HG02798 (cell line): ENCODE results near the gene UCHL1.
A peak's percentile ranks its signal among the peaks of the same experiment; 100 is the strongest.

Experiments
- ATAC-seq: cut with Tn5 transposase; IDR thresholded peaks from one replicate; pipeline ENCODE4 v1.9.1; 2021; ENCODE audit warnings: mild to moderate bottlenecking; ENCODE audit not compliant: unreplicated experiment, poor library complexity

The UCHL1 gene

DNA sequence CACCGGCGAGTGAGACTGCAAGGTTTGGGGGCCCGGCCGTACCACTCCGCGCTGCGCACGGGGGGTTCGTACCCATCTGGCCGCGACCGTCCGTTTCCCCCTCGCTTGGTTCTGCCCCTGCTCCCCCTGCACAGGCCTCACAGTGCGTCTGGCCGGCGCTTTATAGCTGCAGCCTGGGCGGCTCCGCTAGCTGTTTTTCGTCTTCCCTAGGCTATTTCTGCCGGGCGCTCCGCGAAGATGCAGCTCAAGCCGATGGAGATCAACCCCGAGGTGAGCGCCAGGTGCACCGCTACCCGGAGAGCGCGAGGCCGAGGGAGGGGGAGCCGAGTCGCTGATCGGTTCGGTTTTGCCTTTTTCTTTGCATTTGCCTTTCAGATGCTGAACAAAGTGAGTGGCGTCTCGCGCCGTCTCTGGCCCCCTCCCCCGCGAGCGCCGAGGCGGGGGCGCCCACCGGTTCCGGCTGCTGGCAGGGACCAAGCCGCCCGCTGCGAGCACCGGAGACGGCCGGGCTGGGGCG is at the start of gene UCHL1:
TSS of gene UCHL1 (plus strand) at position 189 of the 517 bp plus-strand sequence. CDS start at position 238, 49 bp downstream.
- ATAC-seq = peak; percentile 71

DNA sequence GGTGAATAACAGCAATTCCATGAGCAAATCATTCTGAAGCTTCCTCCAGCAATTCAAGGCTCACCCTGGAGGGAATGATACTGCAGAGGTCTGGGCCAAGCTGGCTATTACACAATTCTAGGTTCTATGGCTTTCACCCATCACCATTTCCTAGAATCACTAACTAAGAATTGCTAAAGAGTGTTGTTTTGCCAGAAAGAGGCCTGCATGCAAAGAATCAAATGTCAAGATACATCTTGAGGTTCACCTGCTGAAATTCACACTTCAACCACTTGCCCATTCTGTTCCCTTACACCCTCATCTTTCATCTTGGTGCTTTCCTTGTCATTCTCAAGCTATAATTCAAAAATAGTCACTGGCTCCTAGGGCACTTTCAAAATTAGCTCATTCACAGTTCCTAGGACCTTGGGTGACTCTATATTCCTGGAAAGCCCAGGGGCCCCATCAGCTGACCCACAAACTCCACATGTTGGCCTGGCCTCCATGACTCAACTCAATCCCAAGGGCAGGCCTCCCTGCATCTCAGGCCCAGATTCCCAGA is 49.4 kb upstream of the UCHL1 start:
- ATAC-seq = no peak

DNA sequence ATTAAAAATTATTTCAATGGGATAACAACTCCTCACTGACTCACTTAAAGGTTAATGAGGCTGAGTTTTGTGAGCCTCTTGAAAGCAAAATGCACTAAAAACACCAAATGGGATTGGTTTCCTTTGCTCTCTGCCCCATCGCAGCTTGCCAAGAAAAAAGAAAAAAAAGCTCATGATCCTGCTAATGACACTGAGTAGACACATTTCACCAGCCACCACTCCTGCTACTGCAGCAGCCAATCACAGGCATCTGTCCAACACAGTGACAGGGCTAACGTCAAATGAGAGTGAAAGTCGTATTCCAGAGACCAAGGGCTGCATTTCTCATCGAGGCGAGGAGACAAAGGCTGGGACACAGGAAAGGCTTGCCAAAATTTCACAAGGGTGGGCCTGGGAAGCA is 47.5 kb upstream of the UCHL1 start:
- no peak for ATAC-seq

DNA sequence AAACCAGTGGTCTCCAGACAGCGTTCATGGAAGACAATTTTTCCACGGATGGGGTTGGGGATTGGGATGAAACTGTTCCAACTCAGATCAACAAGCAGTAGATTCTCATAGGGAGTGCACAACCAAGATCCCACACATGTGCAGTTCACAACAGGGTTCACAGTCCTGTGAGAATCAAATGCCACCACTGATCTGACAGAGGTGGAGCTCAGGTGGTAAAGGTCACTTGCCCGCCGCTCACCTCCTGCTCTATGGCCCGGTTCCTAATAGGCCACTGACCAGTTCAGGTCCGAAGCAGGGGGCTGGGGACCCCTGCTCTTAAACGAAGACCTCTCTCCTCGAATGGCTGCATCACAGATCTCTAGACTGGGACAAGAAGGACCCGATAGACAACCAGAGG is 46.8 kb upstream of the UCHL1 start:
- ATAC-seq = no peak

DNA sequence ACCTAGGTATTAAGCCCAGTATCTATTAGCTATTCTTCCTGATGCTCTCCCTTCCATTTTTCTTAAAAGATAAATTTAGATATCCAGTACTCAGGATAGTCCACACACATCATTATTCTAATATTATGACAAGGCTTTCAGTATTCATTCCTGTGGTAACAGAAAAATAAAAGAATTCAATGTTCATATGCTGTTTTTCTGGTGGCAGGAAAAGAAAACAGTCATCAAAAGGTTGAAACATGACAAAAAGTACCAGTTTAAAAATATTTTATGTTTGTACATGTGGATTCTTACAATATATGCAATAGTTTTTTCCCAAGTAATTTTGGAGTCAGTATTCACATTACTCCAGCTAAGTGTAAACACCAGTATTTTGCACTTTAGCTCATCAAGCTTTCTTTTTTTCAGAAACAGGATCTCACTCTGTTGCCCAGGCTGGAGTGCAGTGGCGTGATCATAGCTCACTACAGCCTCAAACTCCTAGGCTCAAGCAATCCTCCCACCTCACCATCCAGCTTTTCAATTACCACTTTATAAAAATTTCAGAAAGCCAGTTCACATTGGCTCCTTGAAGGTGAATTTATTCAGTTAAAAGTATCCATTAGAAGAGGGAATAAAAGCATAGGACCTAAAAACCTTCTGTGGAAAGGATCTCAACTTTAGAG is 44.6 kb upstream of the UCHL1 start:
- ATAC-seq = no peak

DNA sequence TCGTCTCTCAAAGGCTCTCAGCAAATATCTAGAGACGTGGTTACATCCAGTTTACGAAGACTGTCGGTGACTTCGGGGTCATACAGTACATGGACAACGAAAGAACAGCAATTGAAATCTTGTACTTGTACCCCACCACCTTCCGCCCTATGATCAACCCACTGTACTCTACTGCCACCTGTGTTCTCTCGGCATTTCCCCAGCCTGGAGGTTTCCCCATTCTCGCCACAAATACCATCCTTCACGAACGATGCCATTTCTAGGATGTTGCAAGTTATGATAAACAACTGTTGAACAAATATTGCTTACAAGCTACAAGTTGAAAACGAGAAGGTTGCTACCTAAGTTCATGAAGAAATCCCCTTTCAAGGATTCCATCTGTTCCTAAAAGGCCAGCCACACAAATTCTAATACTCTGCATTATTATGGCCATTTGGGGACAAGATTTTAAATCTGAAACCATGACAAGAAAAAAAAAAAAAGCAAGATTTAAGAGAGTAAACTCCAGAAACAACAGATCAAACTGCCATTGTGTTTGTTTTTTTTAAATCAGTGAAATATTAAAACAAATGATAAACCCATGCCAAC is 44.0 kb upstream of the UCHL1 start:
- ATAC-seq = peak; percentile 28

DNA sequence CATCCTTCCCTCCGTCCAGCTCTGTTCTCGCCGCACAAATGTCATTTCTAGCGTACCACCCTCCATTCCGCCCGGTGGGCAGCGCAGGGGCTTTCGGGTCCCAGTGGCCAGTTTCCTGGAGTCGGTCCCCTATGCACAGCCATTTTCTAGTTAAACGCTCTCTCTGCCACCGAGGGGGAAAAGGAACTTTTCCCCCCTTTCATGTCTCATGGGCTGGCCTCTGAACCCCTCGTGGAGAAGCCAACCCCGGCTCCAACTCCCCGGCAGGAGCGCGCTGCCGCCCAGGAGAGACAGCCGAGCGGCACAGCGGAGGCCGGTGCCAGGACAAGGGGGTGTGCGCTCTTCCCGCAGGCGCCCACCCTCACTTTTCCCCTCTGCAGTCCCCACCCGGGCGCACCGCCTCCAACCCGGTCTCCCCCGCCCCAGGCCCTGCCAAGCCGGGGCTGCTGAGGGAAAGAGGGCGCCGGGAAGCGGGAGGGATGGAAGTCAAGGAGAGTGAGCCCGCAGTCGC is 43.0 kb upstream of the UCHL1 start:
- ATAC-seq = peak; percentile 4

DNA sequence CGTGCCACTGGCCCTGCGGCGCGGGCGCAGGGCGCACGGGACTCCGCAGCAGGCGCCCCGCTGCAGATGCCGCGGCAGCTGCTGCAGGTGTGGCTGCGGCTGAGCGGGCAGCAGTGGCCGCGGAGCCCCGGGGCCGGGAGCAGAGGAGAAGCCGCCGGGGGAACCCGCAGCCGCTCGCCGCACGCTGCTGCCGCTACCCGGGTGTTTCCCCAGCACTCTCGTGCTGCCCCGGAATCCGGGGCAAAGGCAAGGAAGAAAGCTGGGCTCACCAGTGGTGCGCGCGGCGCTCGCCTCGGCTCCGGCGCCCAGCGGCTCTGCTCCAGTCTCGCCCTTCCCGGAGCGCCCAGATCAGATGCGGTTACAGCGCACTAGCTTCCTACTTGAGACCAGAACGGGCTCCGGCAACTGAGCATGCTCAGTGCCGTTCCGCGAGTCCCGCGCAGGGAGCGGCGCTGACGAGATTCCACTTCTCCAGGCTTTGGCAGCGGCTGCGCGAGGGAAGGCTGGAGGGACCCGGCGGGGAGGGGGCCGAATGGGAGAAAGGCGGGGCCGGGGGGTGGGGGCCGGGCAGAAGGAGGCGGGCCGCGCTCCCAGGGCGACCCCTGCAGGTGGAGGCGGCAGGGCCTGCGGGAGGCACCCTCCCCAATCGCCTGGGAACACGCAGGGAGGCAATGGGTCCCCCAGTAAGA is 42.4 kb upstream of the UCHL1 start, which contains the start of gene APBB2:
TSS of gene APBB2 (minus strand) at position 407 of the 689 bp plus-strand sequence. CDS start 181,288 bp downstream, outside the sequence.
- peak; percentile 58 for ATAC-seq

DNA sequence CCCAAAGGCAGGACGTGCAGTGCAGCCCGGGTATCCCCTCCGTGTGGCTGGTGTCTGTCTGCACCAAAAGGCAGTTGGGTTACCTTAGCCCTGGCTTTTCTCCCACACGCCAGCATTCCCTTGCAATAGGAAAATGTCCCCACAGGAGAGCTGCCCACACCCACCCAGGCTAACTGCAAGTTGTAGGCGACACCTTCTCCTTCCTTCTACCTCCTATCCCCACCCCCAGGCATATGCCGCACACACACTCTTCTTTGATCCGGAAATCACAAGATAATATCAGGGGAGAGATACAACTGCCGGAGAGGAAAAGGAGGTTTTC is 41.9 kb upstream of the UCHL1 start:
- no peak for ATAC-seq

DNA sequence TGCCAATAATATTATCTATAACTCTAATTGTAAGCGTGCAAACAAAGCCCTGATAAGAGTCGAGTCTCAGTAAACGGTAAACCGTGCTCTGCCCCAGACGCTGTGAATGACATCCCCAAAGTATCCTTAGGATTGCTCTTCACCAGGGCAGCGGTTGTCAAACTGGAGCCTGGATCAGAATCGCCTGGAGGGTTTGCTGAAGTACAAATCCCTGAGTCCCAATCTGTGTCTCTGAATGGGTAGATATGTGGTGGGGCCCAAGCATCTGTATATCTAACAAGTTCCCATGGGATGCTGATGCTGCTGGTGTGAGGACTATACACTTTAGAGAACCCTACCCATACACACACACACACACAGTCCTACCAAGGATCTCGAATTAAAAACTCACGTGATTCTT is 41.6 kb upstream of the UCHL1 start:
- no peak for ATAC-seq

DNA sequence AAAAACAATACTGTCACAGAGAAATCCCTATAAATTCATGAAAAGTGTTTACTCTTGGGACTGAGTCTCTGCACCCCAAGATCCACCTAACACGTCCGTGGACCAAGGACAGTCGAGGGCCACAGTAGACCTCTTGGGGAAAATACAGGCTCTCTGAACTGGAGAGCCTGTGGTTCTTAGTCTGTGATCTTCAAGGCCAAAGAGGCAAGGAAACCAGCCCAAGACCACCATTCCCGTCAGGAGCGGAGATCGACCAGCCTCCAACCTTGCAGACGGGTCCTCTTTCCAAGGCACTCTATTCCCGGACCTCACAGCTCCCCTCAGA is 40.8 kb upstream of the UCHL1 start:
- ATAC-seq = no peak

DNA sequence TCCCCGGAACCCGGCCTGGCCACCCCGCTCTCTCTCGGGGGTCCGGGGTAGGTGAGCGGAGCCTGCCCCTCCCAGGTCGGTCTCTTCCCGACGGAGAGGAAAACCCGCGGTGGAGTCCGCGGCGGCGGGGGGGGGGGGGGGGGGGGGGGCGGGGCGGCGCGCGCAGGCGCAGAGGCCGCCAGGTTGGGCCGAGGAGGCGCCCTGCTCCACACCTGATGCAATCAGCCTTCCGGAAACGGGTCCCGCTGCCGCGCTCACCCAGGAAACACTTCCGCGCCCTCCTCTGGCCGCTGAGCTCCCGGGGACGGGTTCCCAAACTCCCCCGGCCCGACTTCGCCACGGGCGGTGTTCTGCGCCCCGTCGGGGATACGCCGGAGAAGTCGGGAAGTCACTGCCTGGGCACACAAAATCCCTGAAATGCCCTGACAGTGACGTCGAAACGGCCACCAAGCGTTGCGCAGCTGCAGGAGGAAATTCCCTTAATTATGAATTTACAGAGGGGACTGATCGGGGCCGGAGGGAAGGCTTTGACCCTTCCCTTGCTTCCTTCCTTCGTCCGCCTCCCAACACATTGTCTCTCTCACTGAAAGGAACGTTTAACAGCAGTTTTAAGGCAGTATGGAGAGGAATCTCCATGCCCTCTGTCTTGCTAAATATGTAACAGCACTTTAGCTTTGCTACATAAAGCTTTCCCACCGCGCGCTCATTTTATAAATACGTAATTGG is 40.3 kb upstream of the UCHL1 start:
- peak; percentile 64 for ATAC-seq

DNA sequence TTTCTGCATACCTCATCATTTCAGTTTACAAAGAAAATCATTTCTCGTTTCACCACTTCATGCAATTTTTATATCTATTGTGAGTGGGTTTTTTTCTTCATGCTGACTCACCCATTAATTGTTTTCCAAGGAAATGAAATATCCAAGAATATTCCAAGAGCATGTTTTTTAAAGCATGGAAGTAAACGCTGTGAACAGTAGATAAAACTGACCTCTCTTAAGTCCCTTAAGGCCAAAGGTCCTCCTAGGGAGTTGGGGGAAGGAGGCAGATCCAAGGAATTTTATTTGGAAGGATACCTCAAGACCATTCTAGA is 39.8 kb upstream of the UCHL1 start:
- ATAC-seq = no peak

DNA sequence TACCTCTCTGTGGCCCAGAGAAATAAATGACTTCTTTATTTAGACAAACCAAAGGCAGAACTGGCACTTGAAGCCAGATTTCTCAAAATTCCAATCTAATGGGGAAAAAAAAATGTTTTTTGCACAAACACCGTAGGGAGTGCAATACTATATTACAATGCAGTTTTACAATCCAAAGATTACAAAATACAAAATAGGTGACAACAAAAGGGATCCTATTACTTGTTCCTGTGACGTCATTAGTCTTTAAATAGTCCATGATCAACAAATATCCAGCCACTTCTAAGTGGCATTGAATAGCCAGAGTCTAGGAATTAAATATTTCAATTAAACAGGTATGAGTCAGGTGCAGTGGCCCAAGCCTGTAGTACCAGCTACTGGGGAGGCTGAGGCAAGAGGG is 39.4 kb upstream of the UCHL1 start:
- ATAC-seq = no peak

DNA sequence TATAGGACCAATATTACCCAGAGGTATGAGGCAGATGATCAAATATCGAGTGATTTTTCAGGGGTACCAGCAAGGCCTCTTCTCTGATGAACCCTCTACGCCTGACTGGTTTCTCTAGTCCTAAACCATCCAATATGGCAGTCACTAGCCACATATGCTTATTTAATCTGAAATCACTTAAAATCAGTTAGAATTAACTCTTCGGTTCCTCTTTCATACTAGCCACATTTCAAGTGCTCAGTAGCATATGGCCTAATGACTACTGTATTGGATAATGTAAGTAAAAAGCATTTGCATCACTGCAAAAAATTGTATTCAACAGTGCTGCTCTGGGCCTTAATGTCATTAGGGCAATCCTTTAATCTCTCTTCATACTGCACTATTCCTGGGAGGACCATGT is 38.0 kb upstream of the UCHL1 start:
- ATAC-seq = no peak

DNA sequence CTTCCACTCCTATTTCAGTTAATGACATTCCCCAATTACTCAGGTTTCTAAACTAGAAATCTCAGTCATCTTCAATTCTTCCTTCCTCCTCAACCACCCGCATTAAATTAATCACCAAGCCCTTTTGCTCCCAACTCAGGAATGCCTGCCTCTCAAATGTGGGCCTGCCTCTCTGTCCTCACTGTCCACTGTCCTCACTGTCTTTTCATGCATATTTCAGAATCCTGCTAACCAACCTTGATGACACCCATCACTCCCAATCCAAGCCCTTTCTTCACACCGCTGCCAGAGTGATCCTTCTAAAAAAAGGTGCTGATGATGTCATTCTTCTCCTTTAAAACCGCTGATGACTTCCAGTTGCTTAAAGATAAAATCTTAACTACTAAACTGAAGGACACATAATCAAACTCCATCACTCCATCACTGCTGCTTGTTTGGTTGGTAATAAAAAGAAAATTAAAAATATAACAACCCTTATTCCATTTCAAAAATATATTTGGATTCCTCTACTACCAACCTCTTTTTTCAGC is 37.2 kb upstream of the UCHL1 start:
- ATAC-seq = no peak

DNA sequence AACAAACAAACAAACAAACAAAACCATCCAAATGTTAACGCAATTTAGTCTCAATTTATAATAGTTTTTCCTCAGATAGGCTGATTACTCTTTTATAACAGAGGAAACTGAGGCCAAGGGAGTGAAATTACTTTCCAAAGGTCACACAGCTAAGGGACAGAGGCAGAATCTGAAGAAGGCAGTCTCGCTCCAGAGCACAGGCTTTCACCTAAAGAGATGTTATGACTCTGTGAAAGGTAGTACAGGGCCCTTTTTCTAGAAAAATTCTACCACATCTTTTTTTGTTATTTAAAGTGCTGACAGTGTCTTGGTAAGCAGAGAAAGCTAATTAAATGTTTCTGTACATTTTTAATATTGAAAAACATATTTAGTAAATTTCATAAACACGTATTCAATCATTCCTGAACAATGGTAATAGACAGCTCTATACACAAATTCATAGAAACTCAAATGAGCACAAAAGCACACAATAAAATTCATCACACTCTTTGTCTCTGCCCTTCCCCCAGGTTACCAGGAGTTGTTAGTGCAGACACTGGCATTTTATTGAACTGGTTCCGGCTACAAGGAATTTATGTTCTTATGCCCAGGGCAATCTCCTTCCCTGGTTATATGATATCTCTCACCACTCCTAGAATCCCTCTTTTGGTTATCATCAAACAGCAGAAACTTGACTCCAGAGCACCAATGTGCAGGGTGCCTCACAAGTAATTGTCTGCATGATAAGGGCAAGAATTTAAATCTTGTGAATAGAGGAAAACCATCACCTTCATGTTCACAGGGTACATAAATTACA is 34.7 kb upstream of the UCHL1 start:
- ATAC-seq = no peak

DNA sequence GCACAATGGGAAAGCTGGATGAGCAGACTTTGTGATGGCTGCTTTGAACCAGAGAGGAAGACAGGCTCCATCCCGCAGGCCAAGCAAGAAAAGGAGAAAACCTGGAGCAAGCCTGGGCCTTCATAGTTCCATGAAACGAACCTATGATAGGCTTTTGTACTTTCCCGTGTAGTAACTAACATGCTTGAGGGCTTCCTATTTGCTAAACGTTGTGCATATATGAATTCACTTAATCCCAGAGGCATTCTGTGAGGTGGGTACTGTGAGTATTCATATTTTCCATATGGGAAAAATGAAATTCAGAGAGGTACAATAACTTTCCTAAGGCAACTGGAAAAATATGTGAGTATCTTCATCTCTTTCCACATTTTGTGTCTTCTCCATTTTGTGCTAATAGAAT is 28.8 kb upstream of the UCHL1 start:
- no peak for ATAC-seq

DNA sequence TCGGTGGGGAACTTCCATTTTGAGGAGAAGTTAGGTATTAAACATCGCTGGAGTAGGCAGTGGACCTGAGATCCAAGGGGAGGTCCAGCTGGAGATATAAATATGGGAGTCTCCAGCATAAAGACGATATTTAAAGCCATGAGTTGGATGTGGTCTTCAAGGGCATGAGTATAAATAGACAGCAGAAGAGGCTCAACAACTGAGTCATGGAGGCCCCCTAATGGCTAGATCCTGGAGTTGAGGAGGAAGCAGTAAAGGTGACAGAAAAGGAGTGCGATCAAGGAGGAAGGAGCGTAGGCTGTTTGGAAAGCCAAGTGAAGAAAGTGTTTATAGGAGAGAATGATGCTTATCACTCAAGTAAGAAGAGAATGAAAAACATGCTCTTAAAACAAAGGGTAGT is 24.3 kb upstream of the UCHL1 start:
- ATAC-seq = no peak

DNA sequence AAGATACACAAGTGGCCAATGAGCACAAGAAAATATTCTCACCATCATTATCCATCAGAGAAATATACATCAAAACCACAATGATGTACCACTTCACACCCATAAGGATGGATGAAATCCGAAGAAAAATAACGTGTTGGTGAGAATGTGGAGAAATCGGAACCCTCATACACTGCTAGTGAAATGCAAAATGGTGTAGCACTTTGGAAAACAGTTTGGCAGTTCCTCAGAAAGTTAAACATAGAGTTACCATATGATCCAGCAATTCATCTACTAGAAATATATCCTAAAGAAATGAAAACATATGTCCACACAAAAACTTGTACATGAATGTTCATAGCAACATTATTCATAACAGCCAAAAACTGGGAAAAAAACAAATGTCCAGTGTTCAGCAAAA is 23.9 kb upstream of the UCHL1 start:
- ATAC-seq = no peak
